ENCODE results near the gene CHAF1A.

DNA sequence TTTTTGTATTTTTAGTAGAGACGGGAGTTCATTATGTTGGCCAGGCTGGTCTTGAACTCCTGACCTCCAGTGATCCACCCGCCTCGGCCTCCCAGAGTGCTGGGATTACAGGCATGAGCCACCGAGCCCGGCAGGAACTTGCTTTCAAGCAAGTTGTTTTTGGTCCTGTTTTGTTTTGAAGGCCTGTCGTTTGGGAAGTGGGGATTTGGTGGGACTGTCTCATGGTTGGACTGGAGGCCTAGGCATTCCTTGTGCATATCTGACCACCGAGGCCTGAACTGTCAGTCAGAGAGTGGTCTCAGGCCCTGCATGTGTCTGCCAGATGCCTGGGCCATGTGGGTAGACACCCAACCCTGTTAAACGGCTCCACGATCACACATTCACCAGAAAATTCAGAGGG is 28.9 kb downstream of the CHAF1A start:
- TF ChIP-seq, protein P1, sequence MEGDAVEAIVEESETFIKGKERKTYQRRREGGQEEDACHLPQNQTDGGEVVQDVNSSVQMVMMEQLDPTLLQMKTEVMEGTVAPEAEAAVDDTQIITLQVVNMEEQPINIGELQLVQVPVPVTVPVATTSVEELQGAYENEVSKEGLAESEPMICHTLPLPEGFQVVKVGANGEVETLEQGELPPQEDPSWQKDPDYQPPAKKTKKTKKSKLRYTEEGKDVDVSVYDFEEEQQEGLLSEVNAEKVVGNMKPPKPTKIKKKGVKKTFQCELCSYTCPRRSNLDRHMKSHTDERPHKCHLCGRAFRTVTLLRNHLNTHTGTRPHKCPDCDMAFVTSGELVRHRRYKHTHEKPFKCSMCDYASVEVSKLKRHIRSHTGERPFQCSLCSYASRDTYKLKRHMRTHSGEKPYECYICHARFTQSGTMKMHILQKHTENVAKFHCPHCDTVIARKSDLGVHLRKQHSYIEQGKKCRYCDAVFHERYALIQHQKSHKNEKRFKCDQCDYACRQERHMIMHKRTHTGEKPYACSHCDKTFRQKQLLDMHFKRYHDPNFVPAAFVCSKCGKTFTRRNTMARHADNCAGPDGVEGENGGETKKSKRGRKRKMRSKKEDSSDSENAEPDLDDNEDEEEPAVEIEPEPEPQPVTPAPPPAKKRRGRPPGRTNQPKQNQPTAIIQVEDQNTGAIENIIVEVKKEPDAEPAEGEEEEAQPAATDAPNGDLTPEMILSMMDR (IDR thresholded peaks at IDR 0.05): no peak
- TF ChIP-seq POLR2A (IDR thresholded peaks at IDR 0.05): no peak
- TF ChIP-seq EP300 (IDR thresholded peaks at IDR 0.05): no peak

All from gastroesophageal sphincter (tissue), 3 donors.